Panc1 (cell line): ENCODE data around the gene TXNDC2. TPM values are rescaled to one million over a fixed set of nuclear protein-coding genes. Genes with fewer than 3 reads are reported as not detected.

Source experiments
- ATAC-seq: fragments of 200-7000 bp; cut with Tn5 transposase; 2 replicates; pipeline ENCODE4 v1.9.1; 2020; ENCODE audit warnings: mild to moderate bottlenecking, moderate library complexity
- BruUV-seq: library from RNA; stranded (reverse); fragments of 400-500 nt; replicated peaks from 2 replicates; lab custom pipeline; 2021; lab: Mats Ljungman, UMichigan
- CTCF ChIA-PET: fragments of 300-600 bp; sonication (Branson Sonifier 250); formaldehyde crosslinking; loops from one replicate; lab custom pipeline; 2022; ENCODE audit warnings: antibody characterized with exemption; lab: Charles Lee
- POLR2A ChIA-PET: fragments of 300-600 bp; sonication (Branson Sonifier 250); formaldehyde crosslinking; loops from one replicate; lab custom pipeline; 2022; ENCODE audit warnings: antibody characterized with exemption; lab: Charles Lee
- DNase-seq: peaks from one replicate; pipeline ENCODE4 v3.0.0-alpha.2; 2010; ENCODE audit warnings: low read depth, low spot score
- H3K27ac ChIP-seq: 2 replicates; pipeline ENCODE4 v1.5.1; 2011; ENCODE audit warnings: mild to moderate bottlenecking, low read length, inconsistent platforms
- H3K27me3 ChIP-seq: fragments of 200-500 bp; sonication (Bioruptor generic); 2 replicates; pipeline ENCODE4 v1.6.0; 2014; ENCODE audit warnings: low read length, inconsistent platforms; ENCODE audit not compliant: control insufficient read depth, insufficient read depth
- H3K36me3 ChIP-seq: fragments of 200-500 bp; sonication (Bioruptor generic); 2 replicates; pipeline ENCODE4 v1.5.1; 2014; ENCODE audit warnings: inconsistent platforms, mild to moderate bottlenecking, low read length, moderate library complexity; ENCODE audit not compliant: control insufficient read depth, insufficient read depth
- H3K4me1 ChIP-seq: 2 replicates; pipeline ENCODE4 v1.5.1; 2011; ENCODE audit warnings: inconsistent platforms, mild to moderate bottlenecking, low read length, moderate library complexity; ENCODE audit not compliant: control insufficient read depth, insufficient read depth
- H3K4me3 ChIP-seq, 2 experiments: 2 replicates each; pipeline ENCODE4 v1.5.1; 2011 to 2012; ENCODE audit warnings: low read depth in 2 of 2, low read length in 2 of 2, mild to moderate bottlenecking in 2 of 2, inconsistent platforms in 1 of 2, moderate library complexity in 1 of 2
- H3K9me3 ChIP-seq: fragments of 200-500 bp; sonication (Bioruptor generic); 2 replicates; pipeline ENCODE4 v1.5.1; 2014; ENCODE audit warnings: low read depth, mild to moderate bottlenecking, inconsistent platforms, low read length, moderate library complexity; ENCODE audit not compliant: control insufficient read depth, insufficient read depth
- CTCF ChIP-seq: fragments of 450-650 bp; IDR thresholded peaks from 2 replicates; pipeline ENCODE4 v1.5.1; 2017; ENCODE audit warnings: mild to moderate bottlenecking
- POLR2AphosphoS5 ChIP-seq: IDR thresholded peaks from 2 replicates; pipeline ENCODE4 v1.6.1; 2012; ENCODE audit warnings: mild to moderate bottlenecking, low read depth, low read length, moderate library complexity
- REST ChIP-seq, 2 experiments: IDR thresholded peaks; 2 replicates each; pipeline ENCODE4 v1.6.1; 2011 to 2012; ENCODE audit warnings: low read depth in 2 of 2, control low read depth in 1 of 2, low read length in 1 of 2, mild to moderate bottlenecking in 1 of 2, moderate library complexity in 1 of 2; ENCODE audit not compliant: insufficient read depth in 1 of 2
- SIN3A ChIP-seq: IDR thresholded peaks from 2 replicates; pipeline ENCODE4 v1.6.1; 2012; ENCODE audit warnings: low read depth, mild to moderate bottlenecking, low read length, moderate library complexity, borderline replicate concordance; ENCODE audit not compliant: insufficient read depth
- TCF7L2 ChIP-seq: IDR thresholded peaks from 2 replicates; pipeline ENCODE4 v1.6.1; 2011; ENCODE audit warnings: mild to moderate bottlenecking, low read depth, low read length, inconsistent platforms
- in situ Hi-C: cut with HindIII; loops from 2 replicates; pipeline ENCODE4 v1.10.0; 2016; ENCODE audit warnings: low sequenced_read_pairs, low pct_unique_long_range_greater_than_20kb
- intact Hi-C: fragments of 100-400 bp; cut with micrococcal nuclease; formaldehyde crosslinking; loops from one replicate; pipeline ENCODE4 v1.10.0; 2022; ENCODE audit not compliant: unreplicated experiment
- total RNA-seq: library from RNA; stranded (reverse); gene quantifications from one replicate; pipeline ENCODE4 v1.2.1, GENCODE V29; 2021; ENCODE audit not compliant: unreplicated experiment

The TXNDC2 gene
- total RNA-seq, 1 experiment from 2014 or later = 0.90 TPM

- DNase-seq (no peak), ATAC-seq (no peak)
- H3K27ac ChIP-seq = no peak overlapping the region
- BruUV-seq = no TSS peak
- H3K36me3 ChIP-seq = no peaks in the 10 kb centered on the region; the same call in 1 of the 2 replicates
- ChIA-PET POLR2A (no interaction called here), CTCF (no interaction called here)
- in situ Hi-C loops = no loop called here
- no peak overlapping the region for H3K4me3 ChIP-seq
- intact Hi-C loops = no loop called here
- H3K9me3 ChIP-seq = no peaks in the 10 kb centered on the region
- no peaks in the 10 kb centered on the region for H3K27me3 ChIP-seq
- no peak for TF ChIP-seq SIN3A
- no peak for TF ChIP-seq POLR2AphosphoS5
- no peak for TF ChIP-seq TCF7L2
- H3K4me1 ChIP-seq = peaks cover 83% of the 10 kb centered on the region
These were observed 37.0 kb downstream of the TXNDC2 start for GRCh38 chr18:9922592-9923311.

GRCh38 chr18:9924371-9924943, 38.7 kb downstream of the TXNDC2 start:
- H3K27ac ChIP-seq = no peak overlapping the region
- H3K27me3 ChIP-seq = no peaks in the 10 kb centered on the region
- no peaks in the 10 kb centered on the region for H3K9me3 ChIP-seq
- DNase-seq (no peak), ATAC-seq (no peak)
- intact Hi-C loops (no loop called here), in situ Hi-C loops (no loop called here)
- CTCF ChIA-PET = no interaction called here
- no peak overlapping the region for H3K4me3 ChIP-seq
- POLR2A ChIA-PET = interaction anchor here (0.7 kb wide), 1 partner anchor 52 kb away, joined by 3 read pairs; no protein-coding TSS in a partner anchor
- H3K36me3 ChIP-seq = no peaks in the 10 kb centered on the region; the same call in 1 of the 2 replicates
- H3K4me1 ChIP-seq = peaks cover 82% of the 10 kb centered on the region
- no peak for TF ChIP-seq TCF7L2
- TF ChIP-seq REST (IDR thresholded peaks at IDR 0.05; ENCODE audit: insufficient read depth in 1 of 2, low read depth in 2 of 2, low read length in 1 of 2) = no peak
- no peak for TF ChIP-seq SIN3A
- no peak for TF ChIP-seq POLR2AphosphoS5
- TF ChIP-seq CTCF = no peak
- no TSS peak for BruUV-seq
